ENCODE results near the gene SLC25A30.

DNA sequence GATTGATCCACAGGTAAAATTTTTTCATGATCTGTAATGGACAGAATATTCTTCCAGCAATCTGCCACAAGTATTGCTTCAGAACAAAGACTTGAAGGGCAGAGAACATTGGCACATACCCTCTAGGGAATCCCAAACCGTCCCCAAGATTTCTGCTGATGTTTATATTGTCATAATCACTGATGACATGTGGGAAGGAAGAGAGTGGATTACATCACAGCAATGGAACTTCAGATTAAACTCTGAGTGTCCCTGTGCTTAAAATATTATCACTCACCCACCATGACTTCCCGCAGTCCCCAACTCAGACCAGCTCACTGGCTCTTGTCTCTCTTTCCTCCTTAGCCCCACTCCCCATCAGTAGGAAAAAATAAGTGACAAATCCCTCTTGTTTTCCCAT is 68.7 kb downstream of the SLC25A30 start:
- no peak for TF ChIP-seq MYC (IDR thresholded peaks at IDR 0.05; ENCODE audit: low read depth, low read length)
- TF ChIP-seq, protein P1, sequence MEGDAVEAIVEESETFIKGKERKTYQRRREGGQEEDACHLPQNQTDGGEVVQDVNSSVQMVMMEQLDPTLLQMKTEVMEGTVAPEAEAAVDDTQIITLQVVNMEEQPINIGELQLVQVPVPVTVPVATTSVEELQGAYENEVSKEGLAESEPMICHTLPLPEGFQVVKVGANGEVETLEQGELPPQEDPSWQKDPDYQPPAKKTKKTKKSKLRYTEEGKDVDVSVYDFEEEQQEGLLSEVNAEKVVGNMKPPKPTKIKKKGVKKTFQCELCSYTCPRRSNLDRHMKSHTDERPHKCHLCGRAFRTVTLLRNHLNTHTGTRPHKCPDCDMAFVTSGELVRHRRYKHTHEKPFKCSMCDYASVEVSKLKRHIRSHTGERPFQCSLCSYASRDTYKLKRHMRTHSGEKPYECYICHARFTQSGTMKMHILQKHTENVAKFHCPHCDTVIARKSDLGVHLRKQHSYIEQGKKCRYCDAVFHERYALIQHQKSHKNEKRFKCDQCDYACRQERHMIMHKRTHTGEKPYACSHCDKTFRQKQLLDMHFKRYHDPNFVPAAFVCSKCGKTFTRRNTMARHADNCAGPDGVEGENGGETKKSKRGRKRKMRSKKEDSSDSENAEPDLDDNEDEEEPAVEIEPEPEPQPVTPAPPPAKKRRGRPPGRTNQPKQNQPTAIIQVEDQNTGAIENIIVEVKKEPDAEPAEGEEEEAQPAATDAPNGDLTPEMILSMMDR (IDR thresholded peaks at IDR 0.05; ENCODE audit: low read depth, low read length) = no peak

Data from NB4 (cell line).